ENCODE measurements around the gene CLDN16. TPM values are rescaled to one million over a fixed set of nuclear protein-coding genes. Genes with fewer than 3 reads are reported as not detected.

CLDN16 gene
- total and polyA plus RNA-seq, 9 of the 15 experiments (the other 6 are each of a cell fraction or from before 2014, with no cell fraction given): 0.04 to 0.11 (median 0.04) TPM; not detected in 6

DNA sequence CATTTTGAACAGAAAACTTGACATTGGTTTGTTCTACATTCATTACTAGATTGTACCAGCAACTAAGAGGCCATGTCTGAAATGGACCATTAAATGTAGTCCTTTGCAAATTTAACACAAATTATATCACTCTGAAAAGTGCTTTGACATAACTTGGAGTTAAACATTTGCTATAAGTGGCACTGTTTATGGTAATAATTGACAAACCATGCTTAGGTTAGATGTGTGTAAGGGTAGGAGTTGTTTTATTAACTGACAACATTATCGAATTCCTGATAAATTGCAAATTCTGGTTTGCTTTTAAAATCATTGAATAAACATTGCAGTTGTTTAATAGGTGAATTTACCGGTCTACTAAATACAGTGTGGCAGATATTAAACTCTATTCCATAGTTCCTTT, 67.9 kb downstream of the CLDN16 start:
- Histone ChIP-seq H3K9me1 (ENCODE audit: control insufficient read depth, insufficient read depth, low read length) (no peaks in the 10 kb centered on the region), H3K9ac (ENCODE audit: insufficient read depth in 1 of 2, low read depth in 2 of 2, low read length in 2 of 2) (no peak overlapping the region), H3K4me3 (no peak overlapping the region), H3K4me1 (replicated peaks in 1 of 2; ENCODE audit: control insufficient read depth in 2 of 2, insufficient read depth in 2 of 2, low read length in 2 of 2) (no peaks in the 10 kb centered on the region), H3K4me2 (ENCODE audit: insufficient read depth, low read length) (no peak overlapping the region), H3K27ac (ENCODE audit: extremely low read depth, low read depth, low read length) (no peak overlapping the region), H3K9me3 (replicated peaks; ENCODE audit: control insufficient read depth, insufficient read depth, low read depth, low read length) (no peaks in the 10 kb centered on the region), H2AFZ (ENCODE audit: low read depth, low read length) (no peak overlapping the region), H4K20me1 (replicated peaks; ENCODE audit: control insufficient read depth, insufficient read depth, low read length) (no peaks in the 10 kb centered on the region), H3K36me3 (ENCODE audit: control insufficient read depth, insufficient read depth, low read length) (no peaks in the 10 kb centered on the region), H3K27me3 (ENCODE audit: control insufficient read depth in 2 of 2, insufficient read depth in 2 of 2, low read length in 2 of 2) (no peaks in the 10 kb centered on the region), H3K79me2 (ENCODE audit: control insufficient read depth, insufficient read depth, low read length) (no peaks in the 10 kb centered on the region)
- WGBS (ENCODE audit: insufficient coverage, low coverage, missing lambda C conversion rate): 7% methylated on average over 2 of the region's 2 CpGs
- in situ Hi-C loops (cut with MboI) (no loop called here), intact Hi-C loops (cut with micrococcal nuclease) (no loop called here)
- ChIA-PET POLR2A (no interaction called here), CTCF (ENCODE audit: low intra/inter-chr PET ratio) (no interaction called here)
- no TSS peak for BruUV-seq (replicated peaks)
- FAIRE-seq (no peak), ATAC-seq (no peak), DNase-seq (ENCODE audit: extremely low read depth in 1 of 4, low spot score in 3 of 4) (no peak)
- TF ChIP-seq PRPF4 (IDR thresholded peaks at IDR 0.05; ENCODE audit: insufficient read depth, low read depth, low read length, poor library complexity, severe bottlenecking): no peak
- TF ChIP-seq SMARCB1 (IDR thresholded peaks at IDR 0.05; ENCODE audit: insufficient read length, low read depth): no peak
- no peak for TF ChIP-seq ZNF830 (CRISPR knock-in tag; IDR thresholded peaks at IDR 0.05)
- no peak for TF ChIP-seq SNRNP70 (optimal IDR thresholded peaks at IDR 0.05; ENCODE audit: low read depth, low read length)
- TF ChIP-seq HDGF (IDR thresholded peaks at IDR 0.05): no peak
- TF ChIP-seq YY1 (IDR thresholded peaks at IDR 0.05; ENCODE audit: borderline replicate concordance in 1 of 3, control insufficient read depth in 1 of 3, extremely low read depth in 1 of 3, insufficient read depth in 3 of 3, insufficient read length in 1 of 3, insufficient replicate concordance in 2 of 3, low read depth in 1 of 3, low read length in 2 of 3): no peak
- no peak for TF ChIP-seq BRF1 (IDR thresholded peaks at IDR 0.05; ENCODE audit: borderline replicate concordance, extremely low read depth, insufficient read length)
- TF ChIP-seq KLF16 (IDR thresholded peaks at IDR 0.05): no peak
- no peak for TF ChIP-seq GABPB2 (CRISPR knock-in tag; conservative IDR thresholded peaks at IDR 0.05)
- TF ChIP-seq, protein P1, sequence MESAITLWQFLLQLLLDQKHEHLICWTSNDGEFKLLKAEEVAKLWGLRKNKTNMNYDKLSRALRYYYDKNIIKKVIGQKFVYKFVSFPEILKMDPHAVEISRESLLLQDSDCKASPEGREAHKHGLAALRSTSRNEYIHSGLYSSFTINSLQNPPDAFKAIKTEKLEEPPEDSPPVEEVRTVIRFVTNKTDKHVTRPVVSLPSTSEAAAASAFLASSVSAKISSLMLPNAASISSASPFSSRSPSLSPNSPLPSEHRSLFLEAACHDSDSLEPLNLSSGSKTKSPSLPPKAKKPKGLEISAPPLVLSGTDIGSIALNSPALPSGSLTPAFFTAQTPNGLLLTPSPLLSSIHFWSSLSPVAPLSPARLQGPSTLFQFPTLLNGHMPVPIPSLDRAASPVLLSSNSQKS (CRISPR knock-in tag; IDR thresholded peaks at IDR 0.05): no peak
- TF ChIP-seq CBFB (CRISPR knock-in tag; IDR thresholded peaks at IDR 0.05): no peak
- TF ChIP-seq, protein P2, sequence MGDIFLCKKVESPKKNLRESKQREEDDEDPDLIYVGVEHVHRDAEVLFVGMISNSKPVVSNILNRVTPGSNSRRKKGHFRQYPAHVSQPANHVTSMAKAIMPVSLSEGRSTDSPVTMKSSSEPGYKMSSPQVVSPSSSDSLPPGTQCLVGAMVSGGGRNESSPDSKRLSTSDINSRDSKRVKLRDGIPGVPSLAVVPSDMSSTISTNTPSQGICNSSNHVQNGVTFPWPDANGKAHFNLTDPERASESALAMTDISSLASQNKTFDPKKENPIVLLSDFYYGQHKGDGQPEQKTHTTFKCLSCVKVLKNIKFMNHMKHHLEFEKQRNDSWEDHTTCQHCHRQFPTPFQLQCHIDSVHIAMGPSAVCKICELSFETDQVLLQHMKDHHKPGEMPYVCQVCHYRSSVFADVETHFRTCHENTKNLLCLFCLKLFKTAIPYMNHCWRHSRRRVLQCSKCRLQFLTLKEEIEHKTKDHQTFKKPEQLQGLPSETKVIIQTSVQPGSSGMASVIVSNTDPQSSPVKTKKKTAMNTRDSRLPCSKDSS (IDR thresholded peaks at IDR 0.05; ENCODE audit: low read depth, partially characterized antibody): no peak
- TF ChIP-seq, protein P3, sequence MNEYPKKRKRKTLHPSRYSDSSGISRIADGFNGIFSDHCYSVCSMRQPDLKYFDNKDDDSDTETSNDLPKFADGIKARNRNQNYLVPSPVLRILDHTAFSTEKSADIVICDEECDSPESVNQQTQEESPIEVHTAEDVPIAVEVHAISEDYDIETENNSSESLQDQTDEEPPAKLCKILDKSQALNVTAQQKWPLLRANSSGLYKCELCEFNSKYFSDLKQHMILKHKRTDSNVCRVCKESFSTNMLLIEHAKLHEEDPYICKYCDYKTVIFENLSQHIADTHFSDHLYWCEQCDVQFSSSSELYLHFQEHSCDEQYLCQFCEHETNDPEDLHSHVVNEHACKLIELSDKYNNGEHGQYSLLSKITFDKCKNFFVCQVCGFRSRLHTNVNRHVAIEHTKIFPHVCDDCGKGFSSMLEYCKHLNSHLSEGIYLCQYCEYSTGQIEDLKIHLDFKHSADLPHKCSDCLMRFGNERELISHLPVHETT (CRISPR knock-in tag; conservative IDR thresholded peaks at IDR 0.05 in 1 of 2, IDR thresholded peaks at IDR 0.05 in 1 of 2): no peak
